Germinal center (tissue), 1 donor: ENCODE results near the gene BMPR1A.

Experiments
- DNase-seq: peaks from one replicate; pipeline ENCODE4 v3.0.0; 2012; ENCODE audit warnings: mixed read lengths, low spot score

The BMPR1A gene

DNA sequence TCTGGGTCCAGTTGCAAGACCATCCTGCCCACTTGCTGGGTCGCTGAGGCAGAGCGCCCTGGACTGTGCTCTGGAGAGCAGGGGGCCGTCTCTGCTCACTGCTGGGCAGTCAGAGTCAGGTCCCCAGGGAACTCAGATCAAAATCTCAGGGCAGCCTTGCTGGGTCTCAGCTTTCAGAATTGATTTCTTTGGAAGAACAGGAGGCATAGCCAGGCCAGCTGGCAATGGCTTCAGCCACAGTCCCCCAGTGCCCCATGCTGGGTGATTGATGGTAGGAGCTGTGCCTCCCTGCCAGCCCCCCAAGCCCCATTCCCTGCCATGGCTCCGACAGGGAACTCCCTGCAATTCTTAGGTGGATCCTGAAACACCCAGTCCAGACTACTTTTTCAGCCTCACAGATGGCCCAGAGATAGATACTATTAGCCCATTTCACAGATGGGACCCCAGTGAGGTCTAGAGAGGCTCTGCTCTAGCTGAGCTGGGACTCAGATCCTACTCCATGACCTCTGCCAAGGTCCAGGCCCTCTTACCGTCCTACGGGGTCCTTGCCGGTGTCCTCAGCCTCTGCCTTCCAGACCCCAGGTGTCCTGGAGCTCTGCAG is 200.5 kb downstream of the BMPR1A start:
- no peak for DNase-seq

DNA sequence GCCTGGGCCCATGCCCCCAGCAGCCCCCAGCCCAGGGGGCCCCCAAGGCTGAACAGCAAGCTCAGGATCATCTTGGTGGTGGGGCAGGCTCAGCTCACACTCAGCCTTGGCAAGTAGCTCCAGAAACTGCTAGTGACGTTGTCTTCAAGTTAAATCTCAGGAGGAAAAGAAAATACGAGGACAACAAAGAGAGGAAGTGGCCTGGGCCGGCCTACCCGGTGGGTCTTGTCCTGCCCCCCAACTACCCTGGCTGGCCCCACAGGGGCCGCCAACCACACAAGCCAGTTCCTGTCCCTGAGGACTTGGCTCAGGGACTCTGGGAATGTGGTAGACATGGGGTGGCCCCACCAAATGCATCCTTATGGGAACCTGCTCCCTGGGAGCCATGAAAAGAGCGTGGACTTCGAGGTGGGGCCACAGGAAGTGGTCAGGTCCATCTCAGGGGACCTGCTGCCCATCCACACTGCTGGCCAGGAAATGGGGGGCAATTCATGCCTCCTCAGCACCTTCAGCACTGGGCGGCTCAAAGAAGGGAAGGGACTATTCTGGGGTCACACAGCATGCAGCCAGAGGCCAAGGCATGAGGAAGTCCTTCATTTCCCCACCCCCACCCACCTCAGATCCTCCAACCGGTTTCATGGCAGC is 201.2 kb downstream of the BMPR1A start, which contains the start of gene MMRN2:
TSS of gene MMRN2 (minus strand) at position 145 of the 645 bp plus-strand sequence. CDS start at position 71, 74 bp downstream.
- DNase-seq, result no peak

DNA sequence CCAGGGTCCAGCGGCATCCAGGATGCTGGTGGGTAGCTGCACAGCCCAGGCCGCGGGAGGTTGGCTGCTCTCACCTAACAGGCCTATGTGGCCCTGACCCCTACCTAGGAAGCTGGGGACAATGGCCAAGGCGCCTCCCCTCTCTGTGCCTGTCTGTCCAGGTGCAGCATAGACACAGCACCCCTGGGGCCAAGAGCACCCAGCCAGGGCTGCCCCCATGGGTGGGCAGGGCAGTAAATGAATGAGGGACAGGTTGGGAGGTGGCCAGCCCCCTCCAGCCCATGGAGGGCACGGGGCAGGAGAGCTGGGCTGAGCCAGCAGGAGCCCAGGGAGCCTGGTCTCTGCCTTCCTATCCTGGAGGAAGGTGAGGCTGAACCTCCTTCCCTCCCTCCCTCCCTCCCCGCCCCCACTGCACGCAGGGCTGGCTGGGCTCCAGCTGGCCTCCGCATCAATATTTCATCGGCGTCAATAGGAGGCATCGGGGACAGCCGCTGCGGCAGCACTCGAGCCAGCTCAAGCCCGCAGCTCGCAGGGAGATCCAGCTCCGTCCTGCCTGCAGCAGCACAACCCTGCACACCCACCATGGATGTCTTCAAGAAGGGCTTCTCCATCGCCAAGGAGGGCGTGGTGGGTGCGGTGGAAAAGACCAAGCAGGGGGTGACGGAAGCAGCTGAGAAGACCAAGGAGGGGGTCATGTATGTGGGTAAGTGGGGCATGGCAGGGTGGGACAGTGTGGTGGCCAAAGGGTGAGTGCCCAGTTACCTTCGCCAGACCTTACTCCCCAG is 201.9 kb downstream of the BMPR1A start, which contains the start of gene SNCG:
TSS of gene SNCG (plus strand) at position 484 of the 785 bp plus-strand sequence. CDS start at position 583, 99 bp downstream.
- DNase-seq, result no peak

DNA sequence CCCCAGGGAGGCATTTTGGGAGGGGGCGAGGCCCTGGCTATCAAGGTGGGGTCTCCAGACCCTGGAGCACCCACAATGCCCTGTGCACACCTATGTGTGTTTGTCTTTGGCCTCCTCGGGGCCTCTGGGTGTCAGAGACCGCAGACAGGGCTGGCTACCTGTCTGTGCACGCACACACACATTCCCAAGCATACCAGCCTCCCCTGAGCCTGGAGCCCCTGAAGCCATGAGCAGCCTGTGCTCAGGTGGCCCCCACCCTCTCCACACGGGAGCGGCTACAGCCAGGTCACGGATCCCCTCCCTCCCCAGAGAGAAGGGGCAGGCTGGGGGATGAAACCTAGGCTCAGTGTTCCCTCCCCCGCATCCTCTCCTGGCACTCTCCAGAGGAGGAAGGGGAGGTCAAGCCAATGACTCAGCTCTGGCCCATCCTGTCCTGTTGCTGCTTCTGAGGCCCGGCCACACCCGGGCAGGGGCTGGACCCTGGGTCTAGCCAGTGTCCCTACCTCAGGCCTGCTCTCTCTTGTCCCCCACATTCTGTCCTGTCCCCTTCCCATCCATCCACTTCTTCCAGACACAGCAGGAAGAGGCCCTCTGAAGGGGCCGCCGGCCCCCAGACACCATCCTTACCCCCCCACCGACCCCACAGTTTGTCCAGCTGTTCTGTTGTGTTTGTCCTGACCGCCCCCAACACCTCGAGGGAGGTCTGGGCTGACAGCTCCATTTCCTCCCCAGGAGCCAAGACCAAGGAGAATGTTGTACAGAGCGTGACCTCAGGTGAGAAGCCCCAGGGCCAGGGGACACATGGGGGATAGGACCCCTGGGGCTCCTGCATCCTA is 202.7 kb downstream of the BMPR1A start:
- no peak for DNase-seq

GRCh38 chr10:86959737-86960002 is 203.3 kb downstream of the BMPR1A start:
- no peak for DNase-seq

GRCh38 chr10:86960003-86960862 is 203.8 kb downstream of the BMPR1A start:
- peak; percentile 56 for DNase-seq

GRCh38 chr10:86960863-86961434 is 204.5 kb downstream of the BMPR1A start:
- no peak for DNase-seq

- DNase-seq, result no peak
Measured at GRCh38 chr10:86961481-86962091, 205.2 kb downstream of the BMPR1A start.

DNA sequence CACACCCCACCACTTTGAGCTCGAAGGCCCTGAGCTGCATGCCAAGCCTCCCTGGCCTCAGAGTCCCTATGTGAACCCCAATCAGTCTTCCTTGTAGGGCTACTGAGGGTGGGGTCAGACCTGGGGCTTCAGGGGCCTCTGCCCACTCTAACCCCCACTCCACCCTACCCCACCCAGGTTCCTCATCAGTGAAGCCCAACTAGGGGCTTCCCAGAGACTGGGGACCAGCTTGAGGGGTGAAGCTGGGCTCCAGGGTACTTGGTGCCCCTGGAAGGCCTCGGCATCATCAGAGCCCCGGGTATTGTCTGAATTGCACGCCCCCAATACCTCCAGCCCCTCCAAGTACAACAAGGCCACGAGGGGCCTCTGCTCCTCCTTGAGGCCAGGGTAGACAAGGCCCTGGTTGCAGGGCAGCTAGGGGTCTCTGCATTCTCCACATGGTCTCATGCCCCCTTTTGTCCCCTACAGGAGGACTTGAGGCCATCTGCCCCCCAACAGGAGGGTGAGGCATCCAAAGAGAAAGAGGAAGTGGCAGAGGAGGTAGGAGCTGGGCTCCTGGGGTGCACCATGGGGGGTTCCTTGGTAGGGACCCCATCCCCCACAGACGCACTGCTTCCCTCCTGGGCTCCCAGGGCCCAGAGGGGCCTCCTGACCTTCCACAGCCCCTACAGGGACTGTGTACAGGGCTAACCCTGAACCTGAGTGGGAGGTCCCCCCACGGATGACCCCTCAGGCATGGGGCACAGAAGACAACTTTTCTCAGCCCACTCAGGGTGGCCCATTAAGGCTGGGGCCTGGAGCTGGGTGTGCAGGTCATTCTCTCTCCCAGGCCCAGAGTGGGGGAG is 205.9 kb downstream of the BMPR1A start:
- no peak for DNase-seq

- DNase-seq, result no peak
Measured at GRCh38 chr10:86962981-86963310, 206.5 kb downstream of the BMPR1A start.

DNA sequence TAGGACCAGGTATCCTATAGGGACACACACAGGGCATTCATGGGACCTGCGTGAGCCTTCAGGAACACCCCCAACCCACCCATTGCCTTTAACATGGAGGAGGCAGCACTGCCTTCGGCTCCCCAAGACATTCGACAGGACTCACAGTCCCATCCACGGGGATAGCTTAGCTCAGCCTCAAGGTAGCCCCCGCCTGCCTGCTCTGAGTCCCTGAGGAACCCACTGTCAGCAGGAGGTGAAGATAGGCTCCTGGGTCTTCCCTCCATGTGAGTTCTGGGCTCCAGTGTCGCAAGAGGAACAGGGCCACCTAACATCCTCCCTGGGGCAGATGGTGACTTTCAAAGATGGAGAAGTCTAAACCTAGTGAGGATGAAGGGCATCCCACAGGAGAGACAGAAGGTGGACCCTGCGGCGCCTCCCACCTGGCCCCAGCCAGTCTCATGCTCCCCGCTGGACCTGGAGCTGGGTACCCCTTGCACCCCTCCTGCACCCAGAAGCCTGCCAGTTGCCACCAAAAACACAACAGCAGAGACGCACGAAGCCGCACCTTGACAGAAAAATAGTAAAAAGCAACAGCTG is 207.0 kb downstream of the BMPR1A start:
- DNase-seq, result no peak

- DNase-seq, result peak; percentile 1
Measured at GRCh38 chr10:86964061-86964846, 207.8 kb downstream of the BMPR1A start.

- DNase-seq, result no peak
Measured at GRCh38 chr10:86964847-86965190, 208.4 kb downstream of the BMPR1A start.

GRCh38 chr10:86965986-86966654 is 209.7 kb downstream of the BMPR1A start:
- DNase-seq, result no peak

DNA sequence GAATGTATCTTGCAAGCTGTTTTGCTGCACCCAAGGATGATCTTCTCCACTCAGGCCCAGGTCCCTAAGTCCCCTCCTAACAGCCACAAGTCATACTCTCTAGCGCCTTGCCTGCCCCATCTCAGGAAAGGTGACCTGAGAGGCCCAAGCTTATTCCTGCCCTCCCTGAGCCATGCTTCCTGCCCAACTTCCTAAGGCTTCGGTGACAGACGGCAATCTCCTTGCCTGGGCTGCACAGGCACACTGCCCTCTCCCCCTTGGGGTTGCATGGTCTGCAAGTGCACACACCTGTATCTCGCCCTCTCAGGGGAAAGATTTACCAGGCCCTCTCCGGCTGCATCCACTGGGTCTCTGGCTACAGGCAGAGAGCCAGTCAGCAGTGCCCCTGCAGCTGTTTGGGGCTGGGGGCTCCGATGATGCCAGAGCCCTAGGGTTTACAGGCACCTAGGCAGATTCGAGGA is 211.1 kb downstream of the BMPR1A start:
- DNase-seq, result no peak

DNA sequence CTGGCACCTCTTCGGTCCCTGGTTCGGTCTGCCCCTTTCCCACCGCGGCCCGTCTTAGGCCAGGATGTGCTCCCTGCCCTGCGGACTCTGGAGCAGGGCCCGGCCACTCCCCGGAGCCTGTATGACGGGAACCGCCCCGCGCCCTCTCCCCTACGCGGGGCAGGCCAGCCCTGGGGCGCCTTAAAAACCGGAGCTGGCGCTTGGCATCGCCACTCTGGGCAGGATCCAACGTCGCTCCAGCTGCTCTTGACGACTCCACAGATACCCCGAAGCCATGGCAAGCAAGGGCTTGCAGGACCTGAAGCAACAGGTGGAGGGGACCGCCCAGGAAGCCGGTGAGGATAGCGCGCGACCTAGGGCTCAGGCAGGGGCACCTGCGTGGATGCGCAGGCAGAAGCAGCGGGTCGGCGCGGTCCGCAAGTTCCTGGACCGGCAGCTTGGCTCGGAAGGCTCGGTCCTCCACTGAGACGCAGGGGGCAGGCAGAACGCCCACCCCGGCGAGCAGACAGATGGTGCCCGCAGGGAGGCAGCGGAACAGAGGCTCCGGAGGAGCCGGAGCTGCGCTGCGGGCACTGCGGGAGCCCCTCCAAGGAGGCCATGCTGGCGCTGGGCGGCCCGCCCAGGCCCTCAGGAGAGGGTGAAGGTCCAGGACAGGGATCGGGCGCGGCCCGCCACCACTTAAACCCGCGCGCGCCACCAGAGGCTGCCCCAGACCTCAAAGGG is 212.0 kb downstream of the BMPR1A start, which contains the start of gene ADIRF:
TSS of gene ADIRF (plus strand) at position 212 of the 723 bp plus-strand sequence. CDS start at position 275, 63 bp downstream.
- peak; percentile 1 for DNase-seq

- peak; percentile 4 for DNase-seq
Measured at GRCh38 chr10:86968994-86969355, 212.6 kb downstream of the BMPR1A start.
